NCI-H128 (cell line): ENCODE results near the gene TUNAR.

Source experiments
- DNase-seq: peaks from one replicate; lab custom pipeline; 2025; ENCODE audit not compliant: unreplicated experiment; lab: John Stamatoyannopoulos, UW

Gene TUNAR

GRCh38 chr14:95911456-95911855, 34.8 kb downstream of the TUNAR start:
- no peak for DNase-seq

DNA sequence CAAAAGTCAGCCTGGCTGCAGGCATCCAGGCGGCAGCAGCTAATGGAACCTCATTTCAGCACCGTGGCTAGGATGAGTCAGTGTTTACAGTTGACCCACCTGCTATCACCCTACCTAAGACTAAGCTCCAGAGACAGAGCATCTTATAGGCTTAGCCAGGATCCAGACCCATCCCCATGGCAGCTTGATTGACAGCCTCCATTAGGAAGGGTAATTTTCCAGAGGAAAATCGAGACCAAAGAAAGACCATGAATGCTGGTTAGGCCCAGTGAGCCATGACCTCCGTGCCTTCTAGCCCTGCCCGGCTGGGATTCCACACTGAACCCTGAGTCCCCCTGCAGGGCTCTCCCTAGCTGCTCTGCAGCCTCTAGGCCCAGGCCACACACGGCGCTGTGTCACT, 38.7 kb downstream of the TUNAR start:
- DNase-seq, result no peak

DNA sequence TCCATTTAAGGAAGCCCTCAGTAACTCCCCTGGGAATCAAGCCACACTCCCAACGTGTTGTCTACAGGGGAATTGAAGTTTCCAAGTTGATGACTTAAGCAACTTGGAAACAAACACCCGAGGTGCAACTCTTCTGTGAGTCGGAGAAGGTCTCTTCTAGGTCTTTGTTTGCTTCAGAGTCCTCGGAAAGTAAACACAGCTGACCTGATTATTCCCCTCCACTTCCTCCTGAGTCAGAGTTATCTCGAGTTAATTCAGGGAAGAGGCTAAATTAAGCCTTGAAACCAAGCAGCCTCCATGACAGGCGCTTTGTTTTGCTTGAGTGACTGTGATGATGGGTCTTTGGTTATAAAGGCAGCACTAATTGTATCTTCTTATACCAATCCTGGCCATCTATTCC, 41.8 kb downstream of the TUNAR start:
- DNase-seq, result no peak

DNA sequence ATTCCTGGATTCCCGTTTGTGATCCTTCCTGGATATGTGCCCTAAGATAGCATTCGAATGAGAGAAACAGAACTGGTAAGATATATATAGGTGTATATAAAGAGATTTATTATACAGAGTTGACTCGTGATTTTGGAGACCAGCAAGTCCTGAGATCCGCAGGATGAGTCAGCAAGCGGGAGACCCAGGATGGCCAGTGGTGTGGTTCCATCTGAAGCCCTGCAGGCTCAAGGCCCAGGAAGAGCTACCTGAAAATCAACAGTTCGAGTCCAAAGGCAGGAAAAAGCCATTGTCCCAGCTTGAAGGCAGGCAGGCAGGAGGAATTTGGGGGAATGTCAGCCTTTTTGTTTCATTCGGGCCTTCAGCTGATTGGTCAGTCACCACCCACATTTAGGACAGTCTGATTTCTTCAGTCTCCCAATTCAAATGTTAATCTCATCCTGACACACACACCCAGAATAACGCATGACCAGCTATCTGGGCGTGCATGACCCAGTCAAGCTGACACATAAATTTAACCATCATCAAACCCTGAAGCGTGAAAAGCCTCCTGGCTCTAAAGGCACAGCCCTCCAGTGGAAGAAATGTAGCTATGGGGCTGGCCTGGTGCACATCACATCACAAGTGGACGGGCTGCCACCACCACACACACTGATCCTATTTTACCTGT, 44.3 kb downstream of the TUNAR start:
- no peak for DNase-seq

DNA sequence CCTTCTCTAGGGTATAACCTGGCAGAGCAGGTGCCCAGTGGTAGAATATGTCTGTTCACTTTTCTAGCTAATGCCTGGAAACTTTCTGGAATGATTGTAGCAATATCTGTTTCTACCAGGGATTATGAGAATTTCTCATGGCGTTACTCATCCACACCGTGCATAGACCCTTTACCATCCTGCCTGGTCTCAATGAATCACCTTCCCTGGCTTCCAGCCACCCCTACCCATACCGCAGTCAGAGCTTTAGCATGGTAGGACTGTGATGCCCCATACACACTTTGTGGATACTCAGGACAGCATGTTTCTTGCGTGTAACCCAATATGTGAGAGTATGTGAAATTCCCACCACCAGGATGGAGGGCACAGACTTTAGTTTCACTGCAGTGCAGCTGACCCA, 45.4 kb downstream of the TUNAR start:
- no peak for DNase-seq

- no peak for DNase-seq
These were observed 52.1 kb downstream of the TUNAR start for GRCh38 chr14:95928751-95929150.

DNA sequence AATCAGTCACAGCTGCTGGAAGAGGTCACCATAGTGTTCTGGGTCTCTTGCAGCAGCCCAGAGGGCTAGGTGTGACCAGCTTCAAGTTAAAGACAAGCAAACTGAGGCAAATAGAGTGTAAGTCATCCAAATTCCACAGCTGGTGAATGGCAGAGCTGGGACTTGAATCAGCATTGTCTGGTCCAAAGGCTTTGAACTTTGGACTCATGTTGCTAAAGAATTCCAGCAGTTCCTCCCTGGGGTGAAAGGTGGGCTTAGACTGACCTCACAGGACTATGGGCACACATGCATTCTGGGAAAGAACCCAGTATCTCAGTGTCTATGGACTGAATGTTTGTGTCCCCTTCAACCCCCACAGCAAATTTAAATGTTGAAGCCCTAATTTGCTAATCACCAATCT, 54.8 kb downstream of the TUNAR start:
- DNase-seq, result no peak

DNA sequence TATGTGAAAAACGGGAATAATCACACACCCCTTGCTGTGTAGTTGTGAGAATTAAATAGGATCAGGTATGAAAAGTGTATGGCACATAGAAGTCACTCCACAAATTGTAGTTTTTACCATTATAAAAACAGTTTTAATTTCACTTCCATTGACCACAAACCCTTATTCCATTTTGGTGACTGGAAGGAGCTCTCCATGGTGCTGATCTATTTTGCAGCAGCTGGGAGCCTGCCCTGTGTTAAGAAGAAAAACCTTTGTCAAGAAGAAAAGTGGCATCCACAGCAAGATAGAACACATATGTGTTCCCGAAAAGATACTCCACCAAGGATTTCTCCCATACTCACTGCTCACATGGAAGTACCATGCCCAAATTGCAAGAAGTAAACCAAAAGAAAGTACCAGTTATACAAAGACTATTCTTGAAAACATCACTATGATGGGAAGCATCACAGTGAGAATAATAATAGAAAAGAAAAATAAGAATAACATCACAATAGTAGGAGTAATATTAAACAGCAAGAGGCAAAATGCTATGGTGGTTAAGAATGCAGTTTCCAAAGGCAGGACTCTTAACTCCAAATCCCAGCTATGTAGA, 58.7 kb downstream of the TUNAR start:
- no peak for DNase-seq

GRCh38 chr14:95936041-95936440, 59.4 kb downstream of the TUNAR start:
- DNase-seq, result no peak

DNA sequence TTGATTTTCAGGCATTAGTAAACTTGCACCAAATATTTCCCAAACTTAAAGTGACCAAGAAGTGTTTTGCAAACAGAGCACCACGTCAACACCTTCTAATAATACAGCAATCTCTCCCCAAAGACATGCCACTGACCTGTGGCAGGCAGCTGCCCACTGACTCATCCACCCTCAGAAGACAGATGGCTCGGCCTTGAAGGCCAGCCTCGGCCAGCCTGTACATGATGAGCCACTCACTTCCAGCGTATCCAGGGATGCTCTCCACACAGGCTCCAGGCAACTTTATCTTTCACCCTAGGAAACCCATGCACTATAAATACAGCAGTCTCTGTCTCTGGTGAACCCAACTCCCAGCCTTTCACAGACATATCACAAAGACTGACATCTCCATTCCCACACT, 62.7 kb downstream of the TUNAR start:
- no peak for DNase-seq

GRCh38 chr14:95941897-95942296, 65.3 kb downstream of the TUNAR start:
- no peak for DNase-seq

GRCh38 chr14:95943699-95944098, 67.1 kb downstream of the TUNAR start:
- no peak for DNase-seq

- no peak for DNase-seq
These were observed 67.8 kb downstream of the TUNAR start for GRCh38 chr14:95944462-95944861.

- DNase-seq, result no peak
These were observed 70.2 kb downstream of the TUNAR start for GRCh38 chr14:95946867-95947266.

- DNase-seq, result no peak
These were observed 71.9 kb downstream of the TUNAR start for GRCh38 chr14:95948558-95948981.

GRCh38 chr14:95951359-95951758, 74.7 kb downstream of the TUNAR start:
- no peak for DNase-seq

DNA sequence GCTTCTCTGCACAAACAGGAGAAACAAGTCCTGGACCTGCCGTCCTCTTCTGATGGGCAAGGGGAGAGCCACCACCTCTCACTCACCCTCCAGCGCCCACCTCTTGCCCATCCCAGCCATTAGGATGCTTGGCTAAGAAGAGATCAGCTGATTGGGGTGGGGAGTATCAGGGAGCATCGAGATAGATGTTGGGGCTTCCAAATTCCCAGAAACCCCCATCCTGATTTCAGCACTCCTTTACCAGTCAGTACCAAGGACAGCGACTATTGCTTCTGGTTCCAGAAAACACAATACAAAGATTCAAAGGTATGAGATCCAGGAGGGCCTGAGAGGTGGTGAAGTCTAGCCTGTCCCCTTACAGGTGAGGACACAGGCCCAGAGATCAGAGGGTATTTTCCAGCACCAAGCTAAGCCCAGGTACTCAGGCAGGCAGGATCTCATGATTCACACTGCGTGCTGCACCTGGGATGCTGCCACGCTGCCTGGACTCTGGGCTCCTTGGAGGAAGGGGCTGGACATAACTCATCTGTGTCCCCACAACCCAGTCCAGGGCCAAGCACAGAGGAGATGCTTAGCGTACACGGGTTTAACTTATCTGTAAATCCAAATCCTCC, 76.6 kb downstream of the TUNAR start:
- DNase-seq, result no peak

DNA sequence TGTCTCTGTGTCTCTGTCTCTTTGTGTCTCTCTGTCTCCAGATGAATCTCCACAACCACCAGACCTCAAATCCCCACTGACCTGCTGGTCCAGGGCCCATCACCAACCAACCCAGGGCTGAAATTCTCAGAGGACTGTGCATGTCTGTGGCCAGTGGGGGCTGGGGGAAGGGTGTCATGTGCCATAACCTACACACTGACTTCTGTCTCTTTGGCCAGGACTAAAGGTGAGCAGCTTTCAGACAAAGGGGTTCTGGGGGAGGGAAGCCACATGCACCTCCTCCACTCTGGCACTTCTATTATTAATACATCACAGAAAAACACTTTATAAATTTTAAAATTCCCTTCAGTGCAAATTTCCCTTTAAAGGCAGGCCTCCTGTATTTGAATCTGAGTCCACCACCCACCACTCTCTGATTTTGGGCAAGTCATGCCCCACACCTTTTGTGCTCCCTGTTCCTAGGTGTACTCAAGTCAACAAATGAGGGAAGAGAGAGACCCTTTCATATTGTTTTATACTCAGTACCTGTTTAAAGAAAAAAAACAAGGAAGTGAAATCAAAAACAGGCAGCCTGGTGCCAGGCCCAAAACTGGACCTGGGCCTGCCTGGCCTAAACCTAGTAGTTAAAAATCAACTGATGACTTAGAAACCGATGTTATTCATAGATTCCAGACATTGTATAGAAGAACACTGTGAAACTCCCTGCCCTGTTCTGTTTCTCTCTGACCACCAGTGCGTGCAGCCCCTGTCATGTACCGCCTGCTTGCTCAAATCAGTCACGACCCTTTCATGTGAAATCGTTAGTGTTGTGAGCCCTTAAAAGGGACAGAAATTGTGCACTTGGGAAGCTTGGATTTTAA, 80.2 kb downstream of the TUNAR start:
- DNase-seq, result no peak

- DNase-seq, result no peak
These were observed 81.5 kb downstream of the TUNAR start for GRCh38 chr14:95958105-95958504.

DNA sequence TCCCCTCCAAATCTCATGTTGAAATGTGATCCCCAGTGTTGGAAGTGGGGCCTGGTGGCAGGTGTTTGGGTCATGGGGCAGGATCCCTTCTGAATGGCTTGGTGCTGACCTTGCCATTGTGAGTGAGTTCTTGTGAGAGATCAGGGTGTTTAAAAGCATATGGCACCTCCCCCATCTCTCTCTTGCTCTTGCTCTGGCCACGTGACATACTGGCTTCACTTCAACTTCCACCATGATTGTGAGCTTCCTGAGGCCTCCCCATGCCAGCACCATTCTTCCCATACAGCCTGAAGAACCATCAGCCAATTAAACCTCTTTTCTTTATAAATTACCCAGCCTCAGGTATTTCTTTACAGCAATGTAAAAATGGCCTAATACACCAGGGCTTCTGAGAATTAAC, 82.7 kb downstream of the TUNAR start:
- no peak for DNase-seq

DNA sequence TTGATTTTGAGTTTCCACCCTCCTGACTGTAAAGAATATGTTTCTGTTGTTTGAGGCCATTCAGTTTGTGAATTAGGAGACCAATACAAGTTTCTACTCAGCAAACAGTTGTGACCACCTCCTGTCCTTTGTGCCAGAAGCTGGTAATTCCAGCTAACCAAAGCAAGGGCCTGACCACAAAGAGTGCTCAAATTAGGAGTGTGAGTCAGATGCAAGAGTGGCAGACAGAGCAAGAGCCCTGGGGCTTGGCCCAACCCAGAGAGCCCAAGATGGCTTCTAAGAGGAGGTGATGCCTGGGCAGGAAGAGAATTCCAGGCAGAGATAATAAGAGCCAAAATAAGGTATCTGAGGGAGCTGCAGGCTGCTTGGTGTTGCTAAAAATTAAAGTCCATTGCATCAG, 84.8 kb downstream of the TUNAR start:
- DNase-seq, result no peak

DNA sequence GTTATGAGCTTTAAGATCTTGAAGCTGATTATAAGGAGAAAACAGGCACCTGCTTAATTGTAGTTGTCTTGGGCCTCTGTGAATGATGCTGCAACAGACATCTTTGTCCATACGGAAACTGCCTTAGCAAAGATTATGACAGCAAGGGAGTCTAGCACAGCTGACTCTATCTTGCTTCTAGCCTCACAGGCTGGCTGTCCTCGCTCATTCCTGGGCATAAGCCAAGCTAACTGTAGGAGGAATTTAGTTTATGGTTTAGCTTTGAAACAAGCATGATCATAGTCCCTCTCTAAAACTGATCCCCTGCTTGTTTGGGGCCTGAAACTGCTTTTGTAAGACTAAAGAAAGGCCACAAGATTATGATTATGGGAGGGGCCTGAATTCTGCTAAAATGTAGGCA, 88.3 kb downstream of the TUNAR start:
- DNase-seq, result no peak
